ENCODE results near the gene PLB1. TPM values are rescaled to one million over a fixed set of nuclear protein-coding genes. Genes with fewer than 3 reads are reported as not detected.

The PLB1 gene
- total RNA-seq, 2 donors from 2014 or later = 7.4 to 9.6 TPM

DNA sequence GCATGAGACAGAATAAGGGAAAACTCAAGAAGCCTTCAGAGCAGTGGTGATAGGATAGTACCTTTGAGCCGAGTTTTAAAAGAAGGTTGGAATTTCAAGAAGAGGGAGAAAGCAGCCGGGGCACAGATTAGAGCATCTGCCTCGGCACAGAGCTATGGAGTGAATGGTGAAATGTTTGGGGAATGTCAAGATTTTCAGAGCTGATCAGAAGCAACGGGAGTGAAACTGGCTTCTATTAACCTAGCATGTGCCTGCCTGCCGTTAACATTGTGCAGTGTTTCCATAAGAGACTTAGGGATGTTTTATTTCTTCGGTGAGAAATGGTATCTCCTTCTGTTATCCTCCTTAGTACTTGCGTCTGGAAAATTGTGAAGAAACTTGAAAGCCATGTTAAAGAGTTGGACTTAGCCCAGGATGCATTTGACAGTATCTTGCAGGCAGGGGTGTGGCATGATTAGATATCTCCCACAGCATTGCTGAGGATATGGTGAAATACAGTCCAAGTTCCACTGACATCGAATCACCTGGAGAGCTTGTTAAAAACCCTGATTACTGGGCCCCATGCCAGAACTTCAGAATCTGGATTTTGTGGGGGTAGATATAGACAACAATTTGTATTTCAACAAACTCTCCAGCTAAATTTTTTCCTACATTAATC lies 158.9 kb downstream of the PLB1 start:
- Histone ChIP-seq H3K27me3 (replicated peaks; ENCODE audit: insufficient read depth) (no peaks in the 10 kb centered on the region), H3K27ac (no peak overlapping the region), H3K4me1 (replicated peaks) (no peaks in the 10 kb centered on the region), H3K4me3 (no peak overlapping the region), H3K9me3 (no peaks in the 10 kb centered on the region), H3K36me3 (no peaks in the 10 kb centered on the region)
- intact Hi-C loops (cut with DNase I) = no loop called here
- no peak for TF ChIP-seq POLR2A (IDR thresholded peaks at IDR 0.05)
- no peak for TF ChIP-seq CTCF (IDR thresholded peaks at IDR 0.05)
- no peak for TF ChIP-seq POLR2AphosphoS5 (IDR thresholded peaks at IDR 0.05)
- WGBS = 34% methylated on average over 8 of the region's 8 CpGs
- DNase-seq (ENCODE audit: low spot score) = no peak

DNA sequence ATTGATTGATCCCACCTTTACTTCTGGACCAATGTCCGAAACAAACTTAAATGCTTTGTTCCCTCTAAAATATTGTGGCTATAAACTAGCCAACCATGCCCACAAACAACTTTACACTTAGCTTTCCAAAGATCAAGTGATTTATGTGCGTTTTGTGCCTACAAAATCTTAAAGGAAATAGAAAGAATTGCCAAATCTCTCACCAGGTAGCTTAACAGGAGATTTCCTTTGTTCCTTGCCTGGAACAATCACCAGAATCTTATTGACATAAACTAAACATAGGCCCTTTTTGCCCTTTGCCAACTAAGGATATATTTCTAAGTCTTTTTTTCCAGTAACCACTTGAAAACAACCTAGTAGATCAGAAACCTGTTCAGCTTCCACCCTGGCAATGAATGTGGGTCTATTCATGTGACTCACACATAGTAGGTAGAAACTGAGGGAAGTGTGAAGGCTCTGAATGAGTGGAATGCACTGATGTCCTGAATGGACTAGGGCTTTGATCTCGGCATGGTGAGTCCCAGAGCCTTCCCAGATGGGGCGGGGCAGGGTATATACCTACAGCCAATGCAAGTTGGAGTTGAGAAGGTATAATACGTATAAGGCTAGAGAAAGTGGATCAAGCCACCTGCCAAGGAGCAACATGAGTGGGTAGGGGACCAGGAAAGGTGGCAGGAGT lies 161.2 kb downstream of the PLB1 start:
- no peaks in the 10 kb centered on the region for H3K27me3 ChIP-seq (replicated peaks; ENCODE audit: insufficient read depth)
- WGBS = 57% methylated on average over 5 of the region's 5 CpGs
- TF ChIP-seq CTCF (IDR thresholded peaks at IDR 0.05) (no peak), POLR2AphosphoS5 (IDR thresholded peaks at IDR 0.05) (peak; percentile 91)
- no peaks in the 10 kb centered on the region for H3K36me3 ChIP-seq
- H3K27ac ChIP-seq = peak overlapping the region; percentile 68 to 75
- peaks cover 2% of the 10 kb centered on the region for H3K4me1 ChIP-seq (replicated peaks)
- peak; percentile 52 for DNase-seq (ENCODE audit: low spot score)
- no peak overlapping the region for H3K4me3 ChIP-seq
- no peaks in the 10 kb centered on the region for H3K9me3 ChIP-seq
- intact Hi-C loops (cut with DNase I) = no loop called here

GRCh38 chr2:28658369-28658768 lies 162.5 kb downstream of the PLB1 start:
- no peaks in the 10 kb centered on the region for H3K9me3 ChIP-seq
- no peaks in the 10 kb centered on the region for H3K27me3 ChIP-seq (replicated peaks; ENCODE audit: insufficient read depth)
- TF ChIP-seq CTCF (IDR thresholded peaks at IDR 0.05) = no peak
- no peak for TF ChIP-seq POLR2AphosphoS5 (IDR thresholded peaks at IDR 0.05)
- TF ChIP-seq POLR2A (IDR thresholded peaks at IDR 0.05) = no peak
- DNase-seq (ENCODE audit: low spot score) = no peak
- H3K4me3 ChIP-seq = no peak overlapping the region
- H3K4me1 ChIP-seq (replicated peaks) = peaks cover 2% of the 10 kb centered on the region
- H3K36me3 ChIP-seq = no peaks in the 10 kb centered on the region
- peak overlapping the region; percentile 68 to 75 for H3K27ac ChIP-seq
- WGBS = 17% methylated on average over 1 of the region's 1 CpG
- intact Hi-C loops (cut with DNase I) = no loop called here

DNA sequence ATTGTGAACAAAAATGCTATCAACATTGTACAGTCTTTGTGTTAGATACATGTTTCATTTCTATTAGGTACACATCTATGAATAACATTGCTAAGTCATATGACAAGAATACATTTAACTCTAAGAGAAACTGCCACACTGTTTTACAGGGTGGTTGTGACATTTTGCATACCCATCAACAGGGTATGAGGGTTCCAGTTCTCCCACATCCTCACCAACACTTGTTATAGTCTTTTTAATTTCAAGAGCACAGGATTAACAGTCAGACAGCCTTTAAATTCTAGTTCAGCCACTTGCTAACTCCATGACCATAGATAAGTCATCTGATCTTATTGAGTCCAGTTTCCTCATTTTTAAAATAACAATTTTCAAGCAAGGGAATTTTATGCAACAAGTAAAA lies 163.3 kb downstream of the PLB1 start:
- H3K36me3 ChIP-seq = no peaks in the 10 kb centered on the region
- no peaks in the 10 kb centered on the region for H3K9me3 ChIP-seq
- TF ChIP-seq CTCF (IDR thresholded peaks at IDR 0.05) (no peak), POLR2AphosphoS5 (IDR thresholded peaks at IDR 0.05) (no peak), POLR2A (IDR thresholded peaks at IDR 0.05) (no peak)
- intact Hi-C loops (cut with DNase I) = no loop called here
- H3K4me1 ChIP-seq (replicated peaks) = peaks cover 2% of the 10 kb centered on the region
- H3K4me3 ChIP-seq = no peak overlapping the region
- DNase-seq (ENCODE audit: low spot score) = no peak
- H3K27ac ChIP-seq = no peak overlapping the region
- H3K27me3 ChIP-seq (replicated peaks; ENCODE audit: insufficient read depth) = no peaks in the 10 kb centered on the region

DNA sequence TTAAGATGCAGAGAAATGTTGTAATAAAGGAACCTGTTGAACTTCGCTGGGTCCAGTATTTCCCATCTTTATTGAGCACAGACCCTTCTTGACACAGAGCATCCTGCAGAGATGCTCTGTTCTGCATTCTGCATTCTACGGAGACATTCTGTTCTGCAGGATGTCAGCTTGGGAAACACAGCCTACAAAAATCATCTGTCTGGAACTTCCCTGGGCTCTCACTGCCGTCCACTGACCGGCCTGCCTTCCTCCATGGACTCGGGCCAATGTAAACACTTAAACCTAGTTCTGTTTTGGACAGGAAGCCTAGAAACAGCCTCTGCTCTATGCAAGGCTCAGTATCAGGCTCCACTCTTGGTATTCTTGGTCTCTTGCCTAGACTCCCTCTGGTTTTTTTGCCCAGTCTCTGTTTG lies 165.7 kb downstream of the PLB1 start:
- no peaks in the 10 kb centered on the region for H3K36me3 ChIP-seq
- intact Hi-C loops (cut with DNase I) = loop anchor here (1.0 to 10.0 kb wide), 3 partner anchors 24 to 93 kb away; partner anchors contain the start of gene PPP1CB
- DNase-seq (ENCODE audit: low spot score) = peak; percentile 73
- no peaks in the 10 kb centered on the region for H3K9me3 ChIP-seq
- H3K4me3 ChIP-seq = no peak overlapping the region
- peak overlapping the region; percentile 66 to 68 for H3K27ac ChIP-seq
- H3K4me1 ChIP-seq (replicated peaks) = peaks cover 2% of the 10 kb centered on the region
- TF ChIP-seq POLR2AphosphoS5 (IDR thresholded peaks at IDR 0.05) = peak; percentile 90
- TF ChIP-seq CTCF (IDR thresholded peaks at IDR 0.05) = no peak
- H3K27me3 ChIP-seq (replicated peaks; ENCODE audit: insufficient read depth) = no peaks in the 10 kb centered on the region
- 31% methylated on average over 5 of the region's 5 CpGs for WGBS

Measured in prostate gland (tissue), 2 donors.